GM18867 (cell line): ENCODE data around the gene POTEC.
"Not testable (repeated sequence)": the region's sequence is repeated elsewhere in the genome, so short reads cannot be mapped to it uniquely, and the experiment has no call there.

Experiments used
- ATAC-seq: cut with Tn5 transposase; IDR thresholded peaks from one replicate; pipeline ENCODE4 v1.9.1; 2021; ENCODE audit warnings: mild to moderate bottlenecking, moderate library complexity; ENCODE audit not compliant: unreplicated experiment

The POTEC gene

GRCh38 chr18:14543446-14543964, at the start of gene POTEC:
TSS of gene POTEC (minus strand) at chr18:14543600. CDS start at chr18:14543146, 454 bp downstream.
- ATAC-seq: not testable (repeated sequence)

DNA sequence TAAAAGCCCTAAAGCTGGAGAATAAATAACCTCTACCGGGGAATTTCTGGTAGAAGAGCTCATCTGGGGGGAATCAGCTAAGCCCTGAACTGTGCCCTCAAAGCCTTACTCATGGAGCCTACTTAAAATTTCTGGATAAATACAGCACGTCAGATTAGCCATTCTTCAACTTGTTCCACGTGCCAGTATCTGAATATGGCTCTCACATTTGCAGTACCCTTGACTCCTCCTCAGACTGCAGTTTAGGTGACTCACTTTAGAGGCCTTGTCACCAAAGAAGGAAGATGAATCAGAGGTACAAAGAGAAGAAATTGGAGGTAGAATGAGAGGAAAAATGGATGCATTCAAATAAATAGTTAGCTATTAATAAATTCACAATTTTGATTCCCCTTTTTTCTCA, 34.6 kb upstream of the POTEC start:
- no peak for ATAC-seq

- ATAC-seq: not testable (repeated sequence)
These were observed 16.1 kb upstream of the POTEC start for GRCh38 chr18:14559502-14559901.

DNA sequence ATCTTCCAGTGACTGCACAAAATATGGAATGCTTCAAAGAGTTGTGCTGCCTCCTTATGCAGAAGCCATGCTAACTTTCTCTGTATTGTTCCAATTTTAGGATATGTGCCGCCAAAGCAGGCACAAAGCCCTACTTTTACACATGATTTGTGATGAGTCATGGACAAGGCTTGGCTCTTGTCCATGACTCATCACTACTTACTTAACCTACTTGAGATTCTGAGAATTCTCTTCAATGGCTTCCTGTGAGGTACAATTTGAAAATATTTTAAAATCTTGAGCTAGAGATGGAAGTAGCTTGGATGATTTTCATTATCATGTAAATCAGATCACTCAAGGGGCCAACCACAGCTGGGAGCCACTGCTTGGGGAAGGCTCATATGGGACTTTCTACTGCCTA, 11.7 kb downstream of the POTEC start:
- not testable (repeated sequence) for ATAC-seq

DNA sequence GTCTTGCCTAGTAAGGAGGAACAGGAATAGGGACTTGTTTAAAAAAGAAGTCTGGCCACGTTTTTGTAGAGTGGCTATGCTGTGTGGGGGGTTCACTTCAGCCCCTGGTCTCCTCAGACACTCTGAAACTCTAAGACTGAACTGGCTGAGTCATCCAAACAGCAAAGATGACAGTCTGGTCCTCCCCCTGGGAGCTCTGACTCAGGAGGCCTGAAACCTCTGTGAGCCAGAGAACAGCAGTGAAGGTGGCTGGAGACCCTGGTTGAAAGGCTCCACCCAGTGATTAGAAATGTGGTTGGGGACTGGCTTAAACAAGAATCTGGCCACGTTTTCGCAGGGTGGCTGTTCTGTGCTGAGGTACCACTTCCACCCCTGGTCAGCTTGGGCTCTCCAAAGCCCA, 32.7 kb downstream of the POTEC start:
- not testable (repeated sequence) for ATAC-seq

DNA sequence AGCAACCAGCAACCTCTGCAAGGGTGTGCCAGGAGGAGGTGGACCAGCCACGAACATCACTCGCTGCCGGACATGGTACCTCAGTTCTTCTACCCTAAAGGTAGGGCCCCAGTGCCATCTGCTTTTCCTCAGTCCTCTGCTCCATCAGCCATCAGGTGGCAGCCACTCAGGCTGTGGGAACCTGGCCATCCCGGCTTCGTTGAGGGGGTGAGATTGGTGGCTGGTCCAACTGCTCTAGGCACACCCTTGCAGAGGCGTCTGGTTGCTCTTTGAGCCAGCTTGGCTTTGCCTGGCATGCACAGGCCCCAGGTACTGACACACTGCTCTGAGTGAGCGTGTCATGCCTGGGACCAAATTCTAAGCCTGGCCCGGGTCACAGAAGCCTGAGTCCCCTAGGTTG, 39.7 kb downstream of the POTEC start:
- not testable (repeated sequence) for ATAC-seq

- ATAC-seq: not testable (repeated sequence)
These were observed 41.5 kb downstream of the POTEC start for GRCh38 chr18:14501894-14502293.

- not testable (repeated sequence) for ATAC-seq
These were observed 54.0 kb downstream of the POTEC start for GRCh38 chr18:14489256-14490014.

GRCh38 chr18:14488789-14489188, 54.6 kb downstream of the POTEC start:
- ATAC-seq: not testable (repeated sequence)

GRCh38 chr18:14486926-14487580, 56.3 kb downstream of the POTEC start:
- ATAC-seq: not testable (repeated sequence)

- ATAC-seq: not testable (repeated sequence)
These were observed 64.3 kb downstream of the POTEC start for GRCh38 chr18:14479076-14479475.

DNA sequence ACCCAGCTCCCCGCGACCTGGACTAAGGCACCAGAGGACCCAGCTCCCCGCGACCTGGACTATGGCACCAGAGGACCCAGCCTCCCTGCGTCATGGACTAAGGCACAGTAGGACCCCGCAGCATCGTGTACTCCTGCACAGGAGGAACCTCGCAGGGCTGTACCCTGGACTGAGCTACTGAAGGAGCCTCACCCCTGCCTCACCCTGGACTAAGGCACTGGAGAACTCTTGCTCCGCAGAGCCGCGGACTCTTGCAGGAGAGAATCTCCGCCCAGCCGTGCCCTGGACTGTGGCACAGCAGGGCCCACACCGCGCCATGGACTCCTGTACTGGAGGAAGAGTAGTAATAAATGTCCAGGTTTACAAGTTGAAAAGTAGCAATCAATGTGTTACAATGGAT, 67.9 kb downstream of the POTEC start:
- ATAC-seq: not testable (repeated sequence)

GRCh38 chr18:14474752-14475151, 68.6 kb downstream of the POTEC start:
- ATAC-seq: not testable (repeated sequence)

- not testable (repeated sequence) for ATAC-seq
These were observed 69.2 kb downstream of the POTEC start for GRCh38 chr18:14474007-14474720.

DNA sequence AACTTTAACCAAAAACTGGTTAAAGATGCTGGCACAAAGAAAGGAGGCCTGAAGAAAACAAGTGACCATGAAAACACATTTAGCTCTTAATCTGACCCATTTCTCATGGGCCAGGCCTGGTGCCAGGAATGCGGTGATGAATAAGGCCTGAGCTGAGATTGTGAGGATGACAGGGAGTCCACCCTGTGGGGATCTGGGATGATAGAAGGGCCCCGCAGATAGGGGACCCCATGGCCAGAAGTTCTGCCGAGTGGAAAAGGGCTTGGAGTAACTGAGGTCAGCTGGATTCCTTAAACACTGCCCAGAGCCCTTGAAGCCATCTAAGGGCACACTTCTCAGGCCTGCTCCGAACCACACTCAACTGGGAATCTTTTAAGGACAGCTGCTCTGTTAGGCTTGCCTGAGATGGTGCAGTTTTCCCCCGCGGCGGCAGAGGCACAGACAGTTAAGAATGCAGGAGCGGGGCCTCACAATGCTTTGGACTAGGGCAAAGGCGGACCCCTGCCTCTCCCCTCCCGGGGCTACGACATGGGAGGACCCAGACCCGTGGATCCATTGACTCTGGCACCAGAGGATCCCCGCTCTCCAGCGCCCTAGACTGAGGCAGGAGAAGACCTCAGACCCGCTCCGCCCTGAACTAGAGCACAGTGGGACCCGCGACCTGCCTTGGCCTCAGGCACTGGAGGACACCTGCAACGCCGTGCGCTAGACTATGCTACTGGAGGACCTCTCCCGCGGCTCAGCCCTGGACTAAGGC, 70.0 kb downstream of the POTEC start:
- not testable (repeated sequence) for ATAC-seq

- not testable (repeated sequence) for ATAC-seq
These were observed 72.1 kb downstream of the POTEC start for GRCh38 chr18:14471286-14471685.

- not testable (repeated sequence) for ATAC-seq
These were observed 73.0 kb downstream of the POTEC start for GRCh38 chr18:14470446-14470845.

DNA sequence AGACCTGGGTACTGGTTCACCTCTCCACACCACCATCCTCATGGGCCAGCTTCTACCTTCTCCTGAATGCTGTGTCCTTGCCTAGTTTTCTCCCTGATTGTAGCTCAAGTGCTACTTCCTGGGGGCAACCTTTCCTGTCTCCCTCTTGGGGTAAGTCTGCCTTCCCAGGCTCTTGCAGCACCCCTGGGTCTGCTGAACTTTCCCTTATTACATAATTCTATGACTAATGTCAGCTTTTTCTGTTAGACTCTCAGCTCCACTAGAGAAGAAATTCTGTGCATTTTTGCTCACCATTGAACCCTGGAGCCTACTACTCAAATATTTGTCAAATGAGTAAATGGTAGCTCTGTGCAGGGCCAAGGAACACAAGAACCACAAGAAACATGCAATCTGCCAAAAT, 73.4 kb downstream of the POTEC start:
- not testable (repeated sequence) for ATAC-seq

GRCh38 chr18:14465989-14466388, 77.4 kb downstream of the POTEC start:
- not testable (repeated sequence) for ATAC-seq
